A549 (cell line): ENCODE results near the gene PSMC3IP.

Source experiments
- CTCF ChIP-seq: fragments of >200 bp; sonication (Bioruptor Twin); formaldehyde crosslinking; IDR thresholded peaks from 3 replicates; pipeline ENCODE4 v1.5.1; 2016
- NFE2L2 ChIP-seq: fragments of 150-350 bp; conservative IDR thresholded peaks from 2 replicates; pipeline ENCODE4 v1.6.1; 2014; ENCODE audit warnings: low read length
- PHF8 ChIP-seq: fragments of 200-600 bp; sonication (generic); IDR thresholded peaks from 2 replicates; pipeline ENCODE4 v1.6.1; 2016; ENCODE audit warnings: low read depth, mild to moderate bottlenecking, antibody characterized with exemption, moderate library complexity, borderline replicate concordance
- TP53 ChIP-seq: fragments of 250-450 bp; sonication (Bioruptor Pico); IDR thresholded peaks from 2 replicates; pipeline ENCODE4 v1.5.0; 2021; ENCODE audit warnings: mild to moderate bottlenecking, moderate library complexity

GRCh38 chr17:42543190-42544079, 34.1 kb downstream of the PSMC3IP start:
- TF ChIP-seq CTCF (no peak), PHF8 (no peak), NFE2L2 (no peak), TP53 (no peak)
